WI38 (cell line): ENCODE data around the gene UCHL5.
"Not testable (repeated sequence)": the region's sequence is repeated elsewhere in the genome, so short reads cannot be mapped to it uniquely, and the experiment has no call there.

Source experiments
- H3K4me3 ChIP-seq: 2 replicates; pipeline ENCODE4 v1.5.1; 2011; ENCODE audit warnings: low read depth, mild to moderate bottlenecking, control low read depth, low read length
- CTCF ChIP-seq: IDR thresholded peaks from 2 replicates; pipeline ENCODE4 v1.5.1; 2012; ENCODE audit warnings: low read depth, mild to moderate bottlenecking, control low read depth, low read length

Gene UCHL5

GRCh38 chr1:192983349-192983980 lies 75.7 kb downstream of the UCHL5 start:
- TF ChIP-seq CTCF = no peak
- H3K4me3 ChIP-seq = no peak overlapping the region

GRCh38 chr1:192980856-192981255 lies 78.3 kb downstream of the UCHL5 start:
- H3K4me3 ChIP-seq = no peak overlapping the region
- no peak for TF ChIP-seq CTCF

- not testable (repeated sequence) for H3K4me3 ChIP-seq
Observed at GRCh38 chr1:192980334-192980733, 78.8 kb downstream of the UCHL5 start.

- TF ChIP-seq CTCF = no peak
- no peak overlapping the region for H3K4me3 ChIP-seq
Observed at GRCh38 chr1:192979542-192979941, 79.6 kb downstream of the UCHL5 start.

GRCh38 chr1:192978195-192978710 lies 80.9 kb downstream of the UCHL5 start:
- H3K4me3 ChIP-seq = no peak overlapping the region
- TF ChIP-seq CTCF = no peak

GRCh38 chr1:192977089-192977706 lies 82.0 kb downstream of the UCHL5 start:
- TF ChIP-seq CTCF = no peak
- H3K4me3 ChIP-seq = no peak overlapping the region

DNA sequence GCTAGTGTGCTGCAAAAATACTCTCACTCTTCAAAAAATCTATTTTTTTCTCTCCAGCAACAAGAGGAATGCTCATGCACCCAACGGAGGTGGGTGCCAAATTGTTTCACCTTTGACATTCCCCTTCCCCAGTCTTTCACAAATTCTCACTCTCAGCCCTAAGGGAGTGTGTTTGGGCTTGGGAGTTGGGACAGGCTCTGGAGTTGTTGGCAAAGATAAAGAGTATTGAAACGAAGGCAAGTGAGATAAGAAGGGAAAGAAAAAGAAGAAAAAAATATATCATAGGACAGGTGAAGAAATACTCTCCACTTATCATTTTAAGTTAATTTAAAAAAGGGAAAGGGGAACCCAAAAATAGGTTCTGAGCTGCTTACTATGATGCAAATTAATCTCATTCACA lies 82.6 kb downstream of the UCHL5 start:
- TF ChIP-seq CTCF = no peak
- no peak overlapping the region for H3K4me3 ChIP-seq
